HUES64 (cell line): Measurements from ENCODE around the gene AURKB.

Source experiments
- H3K27ac ChIP-seq: 2 replicates; pipeline ENCODE4 v1.7.0; 2013; ENCODE audit warnings: low read depth, low read length, inconsistent platforms
- H3K27me3 ChIP-seq: 2 replicates; pipeline ENCODE4 v1.6.1; 2013; ENCODE audit warnings: mild to moderate bottlenecking, low read length; ENCODE audit not compliant: insufficient read depth
- H3K36me3 ChIP-seq: 2 replicates; pipeline ENCODE4 v1.6.1; 2013; ENCODE audit warnings: mild to moderate bottlenecking, low read length; ENCODE audit not compliant: insufficient read depth
- H3K4me1 ChIP-seq: 2 replicates; pipeline ENCODE4 v1.6.1; 2013; ENCODE audit warnings: mild to moderate bottlenecking, low read length, moderate library complexity; ENCODE audit not compliant: insufficient read depth
- H3K4me3 ChIP-seq: 2 replicates; pipeline ENCODE4 v1.5.1; 2013; ENCODE audit warnings: mild to moderate bottlenecking, low read length, moderate library complexity
- H3K9ac ChIP-seq: 2 replicates; pipeline ENCODE4 v1.6.1; 2013; ENCODE audit warnings: mild to moderate bottlenecking, low read depth, low read length
- H3K9me3 ChIP-seq: 2 replicates; pipeline ENCODE4 v1.6.1; 2013; ENCODE audit warnings: low read depth, low read length; ENCODE audit not compliant: insufficient read depth
- WGBS: fragments of 150-250, 120-280 bp; methylation state at CpG from one replicate; pipeline ENCODE4 v1.1.7; 2013; ENCODE audit warnings: missing lambda C conversion rate; 5-methylcytosine and 5-hydroxymethylcytosine counted together

Gene AURKB

GRCh38 chr17:8164815-8165131 lies 45.6 kb downstream of the AURKB start:
- H3K9me3 ChIP-seq = no peaks in the 10 kb centered on the region
- no peaks in the 10 kb centered on the region for H3K27me3 ChIP-seq
- no peak overlapping the region for H3K9ac ChIP-seq
- no peak overlapping the region for H3K27ac ChIP-seq
- H3K4me3 ChIP-seq = no peak overlapping the region
- peaks cover 17% of the 10 kb centered on the region for H3K4me1 ChIP-seq
- WGBS = 80% methylated on average over 6 of the region's 6 CpGs
- H3K36me3 ChIP-seq = peaks cover 14% of the 10 kb centered on the region

GRCh38 chr17:8163978-8164814 lies 46.2 kb downstream of the AURKB start:
- Histone ChIP-seq H3K27me3 (no peaks in the 10 kb centered on the region), H3K4me3 (peak overlapping the region; percentile 54), H3K9me3 (no peaks in the 10 kb centered on the region), H3K9ac (peak overlapping the region; percentile 81), H3K4me1 (peaks cover 17% of the 10 kb centered on the region), H3K27ac (peak overlapping the region; percentile 91), H3K36me3 (peaks cover 19% of the 10 kb centered on the region)
- 19% methylated on average over 13 of the region's 13 CpGs for WGBS

- peak overlapping the region; percentile 91 for H3K27ac ChIP-seq
- H3K4me3 ChIP-seq = peak overlapping the region; percentile 93
- WGBS = 1% methylated on average over 55 of the region's 55 CpGs
- H3K9me3 ChIP-seq = no peaks in the 10 kb centered on the region
- peaks cover 17% of the 10 kb centered on the region for H3K4me1 ChIP-seq
- peaks cover 19% of the 10 kb centered on the region for H3K36me3 ChIP-seq
- no peaks in the 10 kb centered on the region for H3K27me3 ChIP-seq
- H3K9ac ChIP-seq = peak overlapping the region; percentile 81
These were observed 47.1 kb downstream of the AURKB start for GRCh38 chr17:8162997-8163977.

GRCh38 chr17:8162233-8162996 lies 48.0 kb downstream of the AURKB start, which contains the start of gene VAMP2:
Gene VAMP2 (minus strand): TSS chr17:8162948. CDS start chr17:8162879, 69 bp downstream.
- no peaks in the 10 kb centered on the region for H3K9me3 ChIP-seq
- H3K27ac ChIP-seq = peak within 1 kb of the TSS; percentile 91
- peaks cover 17% of the 10 kb centered on the region for H3K4me1 ChIP-seq
- peak within 1 kb of the TSS; percentile 83 for H3K9ac ChIP-seq
- H3K4me3 ChIP-seq = peak within 1 kb of the TSS; percentile 93
- H3K36me3 ChIP-seq = peaks cover 19% of the 10 kb centered on the region
- no peaks in the 10 kb centered on the region for H3K27me3 ChIP-seq
- WGBS = under 1% methylated on average over 75 of the region's 75 CpGs

GRCh38 chr17:8161289-8162232 lies 48.8 kb downstream of the AURKB start:
- Histone ChIP-seq H3K27me3 (no peaks in the 10 kb centered on the region), H3K4me1 (peaks cover 17% of the 10 kb centered on the region), H3K27ac (no peak overlapping the region), H3K36me3 (peaks cover 19% of the 10 kb centered on the region), H3K9me3 (no peaks in the 10 kb centered on the region), H3K4me3 (peak overlapping the region; percentile 93), H3K9ac (peak overlapping the region; percentile 83)
- 87% methylated on average over 18 of the region's 19 CpGs for WGBS

- WGBS = 84% methylated on average over 5 of the region's 5 CpGs
- Histone ChIP-seq H3K9ac (no peak overlapping the region), H3K27me3 (no peaks in the 10 kb centered on the region), H3K4me1 (peaks cover 18% of the 10 kb centered on the region), H3K4me3 (no peak overlapping the region), H3K27ac (no peak overlapping the region), H3K9me3 (no peaks in the 10 kb centered on the region), H3K36me3 (peaks cover 19% of the 10 kb centered on the region)
These were observed 49.6 kb downstream of the AURKB start for GRCh38 chr17:8160741-8161221.

GRCh38 chr17:8160224-8160577 lies 50.2 kb downstream of the AURKB start:
- H3K9ac ChIP-seq = no peak overlapping the region

GRCh38 chr17:8159459-8160223 lies 50.7 kb downstream of the AURKB start:
- H3K4me1 ChIP-seq = peaks cover 27% of the 10 kb centered on the region
- WGBS = 81% methylated on average over 3 of the region's 4 CpGs

More at GRCh38 chr17:8160224-8160577, 50.2 kb downstream of the AURKB start:
- H3K27ac ChIP-seq = no peak overlapping the region
- 77% methylated on average over 4 of the region's 4 CpGs for WGBS
- H3K9me3 ChIP-seq = no peaks in the 10 kb centered on the region
- H3K36me3 ChIP-seq = peaks cover 19% of the 10 kb centered on the region
- no peaks in the 10 kb centered on the region for H3K27me3 ChIP-seq
- peaks cover 24% of the 10 kb centered on the region for H3K4me1 ChIP-seq
- no peak overlapping the region for H3K4me3 ChIP-seq

GRCh38 chr17:8159032-8159400 lies 51.4 kb downstream of the AURKB start:
- H3K4me3 ChIP-seq = no peak overlapping the region
- peaks cover 25% of the 10 kb centered on the region for H3K4me1 ChIP-seq

More at GRCh38 chr17:8159459-8160223, 50.7 kb downstream of the AURKB start:
- peaks cover 19% of the 10 kb centered on the region for H3K36me3 ChIP-seq
- H3K27ac ChIP-seq = no peak overlapping the region
- no peak overlapping the region for H3K4me3 ChIP-seq
- no peaks in the 10 kb centered on the region for H3K9me3 ChIP-seq
- no peaks in the 10 kb centered on the region for H3K27me3 ChIP-seq
- no peak overlapping the region for H3K9ac ChIP-seq

More at GRCh38 chr17:8159032-8159400, 51.4 kb downstream of the AURKB start:
- H3K9me3 ChIP-seq = no peaks in the 10 kb centered on the region
- WGBS = 75% methylated on average over 2 of the region's 3 CpGs
- H3K27me3 ChIP-seq = no peaks in the 10 kb centered on the region
- no peak overlapping the region for H3K9ac ChIP-seq
- H3K36me3 ChIP-seq = peaks cover 19% of the 10 kb centered on the region
- no peak overlapping the region for H3K27ac ChIP-seq
